HEK293 (cell line): ENCODE results near the gene CEBPE.

ENCODE experiments used
- CTCF ChIA-PET: fragments of 350-600 bp; formaldehyde crosslinking; extraction: SDS; loops from one replicate; lab custom pipeline; 2021; ENCODE audit warnings: antibody characterized with exemption; lab: Yijun Ruan, JAX
- POLR2A ChIA-PET: fragments of 300-600 bp; formaldehyde crosslinking; extraction: SDS; loops from one replicate; lab custom pipeline; 2020; ENCODE audit warnings: antibody characterized with exemption, inconsistent platforms; lab: Yijun Ruan, JAX
- H3K27ac ChIP-seq: fragments of 200-500 bp; sonication (Bioruptor generic); 2 replicates; pipeline ENCODE4 v1.5.1; 2014; ENCODE audit warnings: low read depth, low read length, control low read depth, inconsistent platforms; ENCODE audit errors: extremely low read depth
- H3K36me3 ChIP-seq, 2 experiments: fragments of 200-500 bp in 1 of 2; sonication (Bioruptor generic) in 1 of 2; 1 replicate in 1 of 2; 2 replicates in 1 of 2; pipeline ENCODE4 v1.5.1; 2014 to 2017; ENCODE audit warnings: inconsistent platforms in 2 of 2, low read length in 2 of 2; ENCODE audit not compliant: control insufficient read depth in 2 of 2, insufficient read depth in 1 of 2
- H3K4me1 ChIP-seq: fragments of 200-500 bp; sonication (Bioruptor generic); 2 replicates; pipeline ENCODE4 v1.5.1; 2014; ENCODE audit warnings: mild to moderate bottlenecking, low read length, inconsistent platforms; ENCODE audit not compliant: control insufficient read depth, insufficient read depth
- H3K4me3 ChIP-seq: 2 replicates; pipeline ENCODE4 v1.5.1; 2011; ENCODE audit warnings: low read depth, mild to moderate bottlenecking, control low read depth, low read length, moderate library complexity
- H3K9me3 ChIP-seq: fragments of 200-500 bp; sonication (Bioruptor generic); 2 replicates; pipeline ENCODE4 v1.5.1; 2014; ENCODE audit warnings: low read depth, low read length, inconsistent platforms; ENCODE audit not compliant: control insufficient read depth, insufficient read depth
- AEBP2 ChIP-seq: fragments of 450-650 bp; formaldehyde crosslinking; IDR thresholded peaks from 2 replicates; pipeline ENCODE4 v1.5.1; 2016; ENCODE audit warnings: missing biosample characterization, missing genetic modification characterization, borderline replicate concordance
- HOXA7 ChIP-seq: sonication (generic); formaldehyde crosslinking; IDR thresholded peaks from 2 replicates; pipeline ENCODE4 v1.8.1; 2022; ENCODE audit warnings: missing genetic modification reagents, borderline replicate concordance
- INSM2 ChIP-seq: fragments of 450-650 bp; formaldehyde crosslinking; IDR thresholded peaks from 2 replicates; pipeline ENCODE4 v1.5.1; 2016; ENCODE audit warnings: missing biosample characterization, missing genetic modification characterization
- KLF16 ChIP-seq: fragments of 450-650 bp; formaldehyde crosslinking; IDR thresholded peaks from 2 replicates; pipeline ENCODE4 v1.5.1; 2017; ENCODE audit warnings: missing biosample characterization, missing genetic modification characterization
- KLF7 ChIP-seq: fragments of 450-650 bp; formaldehyde crosslinking; IDR thresholded peaks from 2 replicates; pipeline ENCODE4 v1.5.1; 2016; ENCODE audit warnings: missing biosample characterization, missing genetic modification characterization, borderline replicate concordance
- SALL2 ChIP-seq: fragments of 450-650 bp; formaldehyde crosslinking; IDR thresholded peaks from 2 replicates; pipeline ENCODE4 v1.5.0; 2017; ENCODE audit warnings: missing biosample characterization, mild to moderate bottlenecking, missing genetic modification characterization, borderline replicate concordance
- ZBTB10 ChIP-seq: fragments of 450-650 bp; formaldehyde crosslinking; IDR thresholded peaks from 2 replicates; pipeline ENCODE4 v1.5.1; 2016; ENCODE audit warnings: missing biosample characterization, missing genetic modification characterization
- ZNF10 ChIP-seq: fragments of 450-650 bp; formaldehyde crosslinking; IDR thresholded peaks from 2 replicates; pipeline ENCODE4 v1.5.1; 2017; ENCODE audit warnings: missing biosample characterization, missing genetic modification characterization
- ZNF133 ChIP-seq: fragments of 450-650 bp; formaldehyde crosslinking; IDR thresholded peaks from 2 replicates; pipeline ENCODE4 v1.5.1; 2016; ENCODE audit warnings: missing biosample characterization, missing genetic modification characterization
- ZNF175 ChIP-seq: fragments of 450-650 bp; formaldehyde crosslinking; IDR thresholded peaks from 2 replicates; pipeline ENCODE4 v1.5.1; 2016; ENCODE audit warnings: missing biosample characterization, missing genetic modification characterization
- ZNF19 ChIP-seq: fragments of 450-650 bp; formaldehyde crosslinking; IDR thresholded peaks from 2 replicates; pipeline ENCODE4; 2016; ENCODE audit warnings: missing biosample characterization, missing genetic modification characterization, low read depth
- ZNF214 ChIP-seq: fragments of 450-650 bp; formaldehyde crosslinking; IDR thresholded peaks from 2 replicates; pipeline ENCODE4 v1.5.1; 2017; ENCODE audit warnings: missing biosample characterization, mild to moderate bottlenecking, missing genetic modification characterization, borderline replicate concordance
- ZNF335 ChIP-seq: fragments of 450-650 bp; formaldehyde crosslinking; conservative IDR thresholded peaks from 2 replicates; pipeline ENCODE4 v1.5.1; 2016; ENCODE audit warnings: missing biosample characterization, missing genetic modification characterization
- ZNF530 ChIP-seq: fragments of 450-650 bp; formaldehyde crosslinking; IDR thresholded peaks from 2 replicates; pipeline ENCODE4 v1.5.1; 2016; ENCODE audit warnings: low read depth, missing biosample characterization, missing genetic modification characterization
- ZNF623 ChIP-seq: fragments of 450-650 bp; formaldehyde crosslinking; IDR thresholded peaks from 2 replicates; pipeline ENCODE4 v1.5.1; 2016; ENCODE audit warnings: missing biosample characterization, missing genetic modification characterization
- ZNF639 ChIP-seq: fragments of 450-650 bp; formaldehyde crosslinking; IDR thresholded peaks from 2 replicates; pipeline ENCODE4 v1.5.1; 2016; ENCODE audit warnings: missing biosample characterization, missing genetic modification characterization
- ZNF701 ChIP-seq: fragments of 450-650 bp; formaldehyde crosslinking; IDR thresholded peaks from 2 replicates; pipeline ENCODE4 v1.5.1; 2016; ENCODE audit warnings: missing biosample characterization, missing genetic modification characterization
- ZNF704 ChIP-seq: fragments of 450-650 bp; formaldehyde crosslinking; IDR thresholded peaks from 2 replicates; pipeline ENCODE4 v1.5.1; 2016; ENCODE audit warnings: missing biosample characterization, missing genetic modification characterization
- ZNF777 ChIP-seq: fragments of 450-650 bp; formaldehyde crosslinking; IDR thresholded peaks from 2 replicates; pipeline ENCODE4 v1.5.1; 2017; ENCODE audit warnings: missing biosample characterization, missing genetic modification characterization, borderline replicate concordance

CEBPE gene

GRCh38 chr14:23122086-23122485, 3.0 kb upstream of the CEBPE start:
- Histone ChIP-seq H3K9me3 (no peaks in the 10 kb centered on the region), H3K4me3 (no peak overlapping the region), H3K36me3 (peaks cover 0 to 2% of the 10 kb centered on the region in 2 experiments; a peak in 1 of 3 replicates), H3K27ac (no peak overlapping the region), H3K4me1 (no peaks in the 10 kb centered on the region)
- no peak for TF ChIP-seq ZNF10 (tag by site-specific recombination)
- TF ChIP-seq INSM2 (tag by site-specific recombination) = no peak
- TF ChIP-seq ZBTB10 (tag by site-specific recombination) = no peak
- no peak for TF ChIP-seq ZNF704
- ChIA-PET CTCF (interaction anchor here (0.6 to 11.2 kb wide), 22 partner anchors 8 to 263 kb away, joined by 3 to 424 read pairs (median 6); partner anchors contain the start of genes HOMEZ, PPP1R3E and SLC7A8), POLR2A (no interaction called here)

GRCh38 chr14:23121361-23121771, 2.3 kb upstream of the CEBPE start:
- H3K36me3 ChIP-seq = no peaks in the 10 kb centered on the region
- no peak overlapping the region for H3K4me3 ChIP-seq
- no peaks in the 10 kb centered on the region for H3K9me3 ChIP-seq
- TF ChIP-seq ZNF701 = no peak
- TF ChIP-seq ZNF623 = no peak
- TF ChIP-seq ZNF133 = no peak
- no peak for TF ChIP-seq KLF16 (tag by site-specific recombination)
- no peak for TF ChIP-seq KLF7
- no peak for TF ChIP-seq HOXA7 (CRISPR knock-in tag)
- TF ChIP-seq ZNF214 (tag by site-specific recombination) = no peak
- no peak for TF ChIP-seq ZNF19
- no peak for TF ChIP-seq ZNF530
- TF ChIP-seq ZNF777 (tag by site-specific recombination) = no peak
- TF ChIP-seq ZNF335 (tag by site-specific recombination) = no peak
- TF ChIP-seq ZNF175 (tag by site-specific recombination) = no peak
- TF ChIP-seq SALL2 (tag by site-specific recombination) = no peak
- TF ChIP-seq ZNF639 (tag by site-specific recombination) = no peak
- no peak for TF ChIP-seq AEBP2
- TF ChIP-seq, all 188 proteins: peak for 0
- POLR2A ChIA-PET = interaction anchor here (1.5 to 1.6 kb wide), 2 partner anchors 60 to 63 kb away, joined by 4 to 5 read pairs; partner anchors contain the start of gene SLC7A8
- CTCF ChIA-PET = interaction anchor here (0.5 to 11.2 kb wide), 39 partner anchors 9 to 1932 kb away, joined by 3 to 424 read pairs (median 4); partner anchors contain the start of genes ACIN1, C14orf119, HOMEZ and PPP1R3E
- no peak overlapping the region for H3K27ac ChIP-seq
- no peaks in the 10 kb centered on the region for H3K4me1 ChIP-seq
